ENCODE results near the gene C14orf93.
"Not testable (repeated sequence)": the region's sequence is repeated elsewhere in the genome, so short reads cannot be mapped to it uniquely, and the experiment has no call there.

GRCh38 chr14:22965916-22966782 lies 43.8 kb downstream of the C14orf93 start:
- TF ChIP-seq CTCF, POLR2A (IDR thresholded peaks at IDR 0.05): not testable (repeated sequence)
